GM12872 (cell line): ENCODE data around the gene HIGD2A.

ENCODE experiments used
- CTCF ChIP-seq: IDR thresholded peaks from 3 replicates; pipeline ENCODE4 v1.5.1; 2011; ENCODE audit warnings: low read depth, mild to moderate bottlenecking, low read length, moderate library complexity; ENCODE audit not compliant: insufficient read depth

Gene HIGD2A

GRCh38 chr5:176401281-176402205, 13.0 kb downstream of the HIGD2A start:
- TF ChIP-seq CTCF = no peak

DNA sequence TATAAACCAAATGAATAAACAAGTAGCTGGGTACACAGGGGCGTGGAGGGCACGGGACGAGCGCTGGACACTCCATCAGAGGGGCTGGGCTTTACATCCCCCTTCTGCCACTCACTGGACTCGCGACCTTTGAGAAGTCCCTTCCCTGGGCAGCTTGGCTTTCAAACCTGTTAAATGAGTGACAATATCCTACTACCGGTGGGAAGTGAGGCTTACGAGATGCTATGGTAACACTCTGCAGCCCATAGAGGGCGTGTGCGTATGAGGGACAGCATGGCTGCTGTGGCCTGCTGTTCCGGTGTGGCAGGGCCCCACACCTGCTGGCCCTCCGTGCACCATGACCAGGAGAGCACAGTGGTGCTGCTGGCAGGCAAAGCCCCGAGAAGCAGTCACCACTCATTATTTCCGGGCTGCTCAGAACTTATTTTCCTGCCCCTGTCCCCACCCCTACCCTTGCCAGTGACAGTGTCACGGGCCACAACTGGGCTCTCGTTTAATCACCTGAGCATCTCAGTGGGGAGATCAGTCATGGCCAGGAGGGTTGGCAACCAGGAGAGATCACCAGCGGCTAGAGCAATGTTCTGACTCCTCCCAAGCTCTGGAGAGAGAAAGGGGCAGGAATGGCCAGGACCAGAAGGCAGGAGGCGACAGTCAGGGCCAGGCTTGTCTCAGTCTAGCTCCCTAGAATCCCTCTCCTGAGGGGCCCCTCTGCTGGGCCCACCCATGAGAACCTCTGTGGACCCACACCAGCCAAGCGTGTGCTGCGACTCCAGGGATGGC, 17.3 kb downstream of the HIGD2A start:
- TF ChIP-seq CTCF = no peak

- no peak for TF ChIP-seq CTCF
These were observed 18.0 kb downstream of the HIGD2A start for GRCh38 chr5:176406436-176407052.

DNA sequence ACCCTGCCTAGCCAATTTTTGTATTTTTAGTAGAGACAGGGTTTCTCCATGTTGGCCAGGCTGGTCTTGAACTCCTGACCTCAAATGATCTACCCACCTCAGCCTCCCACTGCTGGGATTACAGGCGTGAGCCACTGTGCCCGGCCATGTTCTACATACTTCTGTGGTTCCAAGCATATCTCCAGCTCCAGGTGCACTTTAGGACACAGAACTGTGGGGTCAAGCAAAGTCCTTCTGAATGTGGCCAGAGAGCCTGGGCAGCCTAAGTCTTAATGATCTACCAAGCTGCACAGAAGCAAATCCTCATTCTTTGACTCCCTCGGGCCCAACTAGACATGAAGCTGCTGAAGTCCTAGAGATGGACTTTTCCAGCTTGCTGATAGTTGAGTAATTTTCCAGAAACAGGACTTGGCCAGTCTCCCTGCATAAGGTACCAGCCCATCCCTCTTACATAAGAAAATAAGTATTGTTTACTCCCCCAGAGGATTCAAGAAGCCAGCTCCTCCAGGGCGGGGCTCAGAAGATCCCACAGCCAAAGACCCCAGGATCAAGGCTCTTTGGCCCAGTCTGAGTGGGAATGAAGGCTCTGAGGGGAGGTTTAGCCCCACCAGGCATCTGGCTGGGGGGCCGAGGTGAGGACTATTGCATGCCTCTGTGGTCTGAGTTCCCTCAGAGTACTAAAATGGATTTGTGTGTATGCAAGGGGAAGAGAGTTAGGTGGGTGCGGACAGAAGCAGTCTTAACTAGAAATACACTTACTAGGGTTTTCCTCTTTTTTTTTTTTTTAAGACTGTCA, 19.1 kb downstream of the HIGD2A start:
- no peak for TF ChIP-seq CTCF

DNA sequence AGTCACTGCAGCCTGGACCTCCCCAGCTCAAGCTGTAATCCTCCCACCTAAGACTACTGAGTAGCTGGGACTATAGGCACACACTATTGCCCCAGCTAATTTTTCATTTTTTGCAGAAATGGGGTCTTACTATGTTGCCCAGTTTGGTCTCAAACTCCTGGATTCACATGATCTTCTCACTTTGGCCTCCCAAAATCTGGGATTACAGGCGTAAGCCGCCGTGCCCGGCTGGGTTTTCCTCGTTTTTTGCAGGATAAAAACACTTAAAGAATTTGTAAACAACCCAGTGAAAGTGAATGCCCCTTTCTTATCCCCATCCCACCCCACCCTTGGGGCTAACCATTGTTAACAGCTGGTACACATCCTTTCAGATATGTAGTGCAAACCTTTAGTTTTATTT, 20.0 kb downstream of the HIGD2A start:
- TF ChIP-seq CTCF = no peak

- TF ChIP-seq CTCF = no peak
These were observed 21.2 kb downstream of the HIGD2A start for GRCh38 chr5:176409765-176410164.
